Tibial nerve (tissue), 4 donors: ENCODE data around the gene LEFTY2.

ENCODE experiments used
- EP300 ChIP-seq, 2 donors: sonication (generic); formaldehyde crosslinking; IDR thresholded peaks; one replicate each; pipeline ENCODE4 v1.6.1; 2017; ENCODE audit warnings: antibody characterized with exemption in 2 of 2, mild to moderate bottlenecking in 1 of 2
- POLR2A ChIP-seq, 2 donors: fragments of 450-650 bp; IDR thresholded peaks; one replicate each; pipeline ENCODE4 v1.6.1; 2017; ENCODE audit warnings: antibody characterized with exemption in 2 of 2, mild to moderate bottlenecking in 2 of 2, moderate library complexity in 2 of 2
- TF ChIP-seq, protein P1 (sequence below), 5 experiments: fragments of 200-600 bp in 3 of 5; fragments of 450-650 bp in 2 of 5; sonication (generic) in 3 of 5; IDR thresholded peaks; one replicate each; pipeline ENCODE4 v1.5.1; 2016 to 2019; ENCODE audit warnings: antibody characterized with exemption in 5 of 5, mild to moderate bottlenecking in 3 of 5, moderate library complexity in 2 of 5

DNA sequence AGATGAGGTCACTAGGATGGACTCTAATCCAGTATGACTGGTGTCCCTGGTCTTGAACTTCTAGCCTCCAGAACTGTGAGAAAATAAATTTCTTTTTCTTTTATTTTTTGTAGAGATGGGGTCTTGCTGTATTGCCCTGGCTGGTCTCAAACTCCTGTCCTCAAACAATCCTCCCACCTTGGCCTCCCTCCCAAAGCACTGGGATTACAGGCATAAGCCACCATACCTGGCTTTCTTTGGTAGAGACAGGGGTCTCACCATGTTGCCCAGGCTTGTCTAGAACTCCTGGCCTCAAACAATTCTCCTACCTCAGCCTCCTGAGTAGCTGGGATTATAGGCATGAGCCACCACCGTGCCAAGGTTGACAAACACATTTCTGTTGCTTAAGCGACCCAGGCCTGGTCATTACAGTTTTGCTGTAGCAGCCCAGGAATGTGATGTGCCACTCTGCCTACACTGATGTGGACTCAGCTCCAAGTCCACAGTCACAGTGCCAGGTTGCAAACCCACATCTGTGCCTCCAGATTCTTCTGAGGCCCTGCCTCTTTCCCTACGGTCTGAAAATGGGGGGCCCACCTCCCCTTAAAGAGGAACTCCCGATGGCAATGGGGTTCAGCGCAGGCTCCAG is 32.9 kb downstream of the LEFTY2 start:
- TF ChIP-seq, protein P1, sequence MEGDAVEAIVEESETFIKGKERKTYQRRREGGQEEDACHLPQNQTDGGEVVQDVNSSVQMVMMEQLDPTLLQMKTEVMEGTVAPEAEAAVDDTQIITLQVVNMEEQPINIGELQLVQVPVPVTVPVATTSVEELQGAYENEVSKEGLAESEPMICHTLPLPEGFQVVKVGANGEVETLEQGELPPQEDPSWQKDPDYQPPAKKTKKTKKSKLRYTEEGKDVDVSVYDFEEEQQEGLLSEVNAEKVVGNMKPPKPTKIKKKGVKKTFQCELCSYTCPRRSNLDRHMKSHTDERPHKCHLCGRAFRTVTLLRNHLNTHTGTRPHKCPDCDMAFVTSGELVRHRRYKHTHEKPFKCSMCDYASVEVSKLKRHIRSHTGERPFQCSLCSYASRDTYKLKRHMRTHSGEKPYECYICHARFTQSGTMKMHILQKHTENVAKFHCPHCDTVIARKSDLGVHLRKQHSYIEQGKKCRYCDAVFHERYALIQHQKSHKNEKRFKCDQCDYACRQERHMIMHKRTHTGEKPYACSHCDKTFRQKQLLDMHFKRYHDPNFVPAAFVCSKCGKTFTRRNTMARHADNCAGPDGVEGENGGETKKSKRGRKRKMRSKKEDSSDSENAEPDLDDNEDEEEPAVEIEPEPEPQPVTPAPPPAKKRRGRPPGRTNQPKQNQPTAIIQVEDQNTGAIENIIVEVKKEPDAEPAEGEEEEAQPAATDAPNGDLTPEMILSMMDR (IDR thresholded peaks at IDR 0.05): no peak
- TF ChIP-seq POLR2A (IDR thresholded peaks at IDR 0.05): no peak
- TF ChIP-seq EP300 (IDR thresholded peaks at IDR 0.05): no peak
